ENCODE data around the gene CDIP1.

DNA sequence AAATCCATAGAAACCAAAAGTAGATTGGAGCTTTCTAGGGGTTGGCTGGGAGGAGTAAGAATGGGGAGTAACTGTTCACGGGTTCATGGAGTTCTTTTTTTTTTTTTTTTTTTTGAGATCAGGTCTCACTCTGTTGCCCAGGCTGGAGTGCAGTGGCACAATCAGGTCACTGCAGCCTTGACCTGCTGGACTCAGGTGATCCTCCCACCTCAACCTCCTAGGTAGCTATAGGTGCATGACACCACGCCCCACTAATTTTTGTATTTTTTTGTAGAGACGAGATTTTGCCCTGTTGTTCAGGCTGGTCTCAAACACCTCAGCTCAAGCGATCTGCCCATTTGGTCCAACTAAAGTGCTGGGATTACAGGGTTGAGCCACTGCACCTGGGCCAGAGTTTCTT lies 65.7 kb downstream of the CDIP1 start:
- TF ChIP-seq HNF4G (IDR thresholded peaks at IDR 0.05) = no peak
- TF ChIP-seq, protein P1, sequence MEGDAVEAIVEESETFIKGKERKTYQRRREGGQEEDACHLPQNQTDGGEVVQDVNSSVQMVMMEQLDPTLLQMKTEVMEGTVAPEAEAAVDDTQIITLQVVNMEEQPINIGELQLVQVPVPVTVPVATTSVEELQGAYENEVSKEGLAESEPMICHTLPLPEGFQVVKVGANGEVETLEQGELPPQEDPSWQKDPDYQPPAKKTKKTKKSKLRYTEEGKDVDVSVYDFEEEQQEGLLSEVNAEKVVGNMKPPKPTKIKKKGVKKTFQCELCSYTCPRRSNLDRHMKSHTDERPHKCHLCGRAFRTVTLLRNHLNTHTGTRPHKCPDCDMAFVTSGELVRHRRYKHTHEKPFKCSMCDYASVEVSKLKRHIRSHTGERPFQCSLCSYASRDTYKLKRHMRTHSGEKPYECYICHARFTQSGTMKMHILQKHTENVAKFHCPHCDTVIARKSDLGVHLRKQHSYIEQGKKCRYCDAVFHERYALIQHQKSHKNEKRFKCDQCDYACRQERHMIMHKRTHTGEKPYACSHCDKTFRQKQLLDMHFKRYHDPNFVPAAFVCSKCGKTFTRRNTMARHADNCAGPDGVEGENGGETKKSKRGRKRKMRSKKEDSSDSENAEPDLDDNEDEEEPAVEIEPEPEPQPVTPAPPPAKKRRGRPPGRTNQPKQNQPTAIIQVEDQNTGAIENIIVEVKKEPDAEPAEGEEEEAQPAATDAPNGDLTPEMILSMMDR (IDR thresholded peaks at IDR 0.05; ENCODE audit: low read depth, low read length, missing input control) = no peak
- TF ChIP-seq, protein P2, sequence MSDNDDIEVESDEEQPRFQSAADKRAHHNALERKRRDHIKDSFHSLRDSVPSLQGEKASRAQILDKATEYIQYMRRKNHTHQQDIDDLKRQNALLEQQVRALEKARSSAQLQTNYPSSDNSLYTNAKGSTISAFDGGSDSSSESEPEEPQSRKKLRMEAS (IDR thresholded peaks at IDR 0.05) = no peak
- TF ChIP-seq RAD21 (IDR thresholded peaks at IDR 0.05) = no peak
- no peak for TF ChIP-seq JUND (IDR thresholded peaks at IDR 0.05)
- TF ChIP-seq YY1 (IDR thresholded peaks at IDR 0.05) = no peak
- TF ChIP-seq, protein P3, sequence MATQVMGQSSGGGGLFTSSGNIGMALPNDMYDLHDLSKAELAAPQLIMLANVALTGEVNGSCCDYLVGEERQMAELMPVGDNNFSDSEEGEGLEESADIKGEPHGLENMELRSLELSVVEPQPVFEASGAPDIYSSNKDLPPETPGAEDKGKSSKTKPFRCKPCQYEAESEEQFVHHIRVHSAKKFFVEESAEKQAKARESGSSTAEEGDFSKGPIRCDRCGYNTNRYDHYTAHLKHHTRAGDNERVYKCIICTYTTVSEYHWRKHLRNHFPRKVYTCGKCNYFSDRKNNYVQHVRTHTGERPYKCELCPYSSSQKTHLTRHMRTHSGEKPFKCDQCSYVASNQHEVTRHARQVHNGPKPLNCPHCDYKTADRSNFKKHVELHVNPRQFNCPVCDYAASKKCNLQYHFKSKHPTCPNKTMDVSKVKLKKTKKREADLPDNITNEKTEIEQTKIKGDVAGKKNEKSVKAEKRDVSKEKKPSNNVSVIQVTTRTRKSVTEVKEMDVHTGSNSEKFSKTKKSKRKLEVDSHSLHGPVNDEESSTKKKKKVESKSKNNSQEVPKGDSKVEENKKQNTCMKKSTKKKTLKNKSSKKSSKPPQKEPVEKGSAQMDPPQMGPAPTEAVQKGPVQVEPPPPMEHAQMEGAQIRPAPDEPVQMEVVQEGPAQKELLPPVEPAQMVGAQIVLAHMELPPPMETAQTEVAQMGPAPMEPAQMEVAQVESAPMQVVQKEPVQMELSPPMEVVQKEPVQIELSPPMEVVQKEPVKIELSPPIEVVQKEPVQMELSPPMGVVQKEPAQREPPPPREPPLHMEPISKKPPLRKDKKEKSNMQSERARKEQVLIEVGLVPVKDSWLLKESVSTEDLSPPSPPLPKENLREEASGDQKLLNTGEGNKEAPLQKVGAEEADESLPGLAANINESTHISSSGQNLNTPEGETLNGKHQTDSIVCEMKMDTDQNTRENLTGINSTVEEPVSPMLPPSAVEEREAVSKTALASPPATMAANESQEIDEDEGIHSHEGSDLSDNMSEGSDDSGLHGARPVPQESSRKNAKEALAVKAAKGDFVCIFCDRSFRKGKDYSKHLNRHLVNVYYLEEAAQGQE (IDR thresholded peaks at IDR 0.05) = no peak
- TF ChIP-seq TAF1 (conservative IDR thresholded peaks at IDR 0.05) = no peak
- TF ChIP-seq, protein P4, sequence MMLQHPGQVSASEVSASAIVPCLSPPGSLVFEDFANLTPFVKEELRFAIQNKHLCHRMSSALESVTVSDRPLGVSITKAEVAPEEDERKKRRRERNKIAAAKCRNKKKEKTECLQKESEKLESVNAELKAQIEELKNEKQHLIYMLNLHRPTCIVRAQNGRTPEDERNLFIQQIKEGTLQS (IDR thresholded peaks at IDR 0.05) = no peak
- TF ChIP-seq, protein P5, sequence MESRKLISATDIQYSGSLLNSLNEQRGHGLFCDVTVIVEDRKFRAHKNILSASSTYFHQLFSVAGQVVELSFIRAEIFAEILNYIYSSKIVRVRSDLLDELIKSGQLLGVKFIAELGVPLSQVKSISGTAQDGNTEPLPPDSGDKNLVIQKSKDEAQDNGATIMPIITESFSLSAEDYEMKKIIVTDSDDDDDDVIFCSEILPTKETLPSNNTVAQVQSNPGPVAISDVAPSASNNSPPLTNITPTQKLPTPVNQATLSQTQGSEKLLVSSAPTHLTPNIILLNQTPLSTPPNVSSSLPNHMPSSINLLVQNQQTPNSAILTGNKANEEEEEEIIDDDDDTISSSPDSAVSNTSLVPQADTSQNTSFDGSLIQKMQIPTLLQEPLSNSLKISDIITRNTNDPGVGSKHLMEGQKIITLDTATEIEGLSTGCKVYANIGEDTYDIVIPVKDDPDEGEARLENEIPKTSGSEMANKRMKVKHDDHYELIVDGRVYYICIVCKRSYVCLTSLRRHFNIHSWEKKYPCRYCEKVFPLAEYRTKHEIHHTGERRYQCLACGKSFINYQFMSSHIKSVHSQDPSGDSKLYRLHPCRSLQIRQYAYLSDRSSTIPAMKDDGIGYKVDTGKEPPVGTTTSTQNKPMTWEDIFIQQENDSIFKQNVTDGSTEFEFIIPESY (IDR thresholded peaks at IDR 0.05) = no peak
- TF ChIP-seq EGR1 (IDR thresholded peaks at IDR 0.05; ENCODE audit: low read depth in 2 of 2) = no peak
- TF ChIP-seq NR2F2 (IDR thresholded peaks at IDR 0.05) = no peak
- TF ChIP-seq SP1 (IDR thresholded peaks at IDR 0.05) = peak; percentile 24
- no peak for TF ChIP-seq FOXA1 (IDR thresholded peaks at IDR 0.05)
